Right cardiac atrium (tissue), 5 donors: ENCODE data around the gene THEMIS. TPM values are rescaled to one million over a fixed set of nuclear protein-coding genes. Genes with fewer than 3 reads are reported as not detected.

Experiments used
- ATAC-seq, 2 donors: fragments of 200-7000 bp; cut with Tn5 transposase; one replicate each; pipeline versions ENCODE4 v1.8.0 to v1.9.1; 2020; ENCODE audit warnings: moderate library complexity in 2 of 2, mild to moderate bottlenecking in 1 of 2
- DNase-seq, 3 donors: peaks; one replicate each; pipeline ENCODE4 v3.0.0-alpha.2; 2020
- H3K27ac ChIP-seq: one replicate; pipeline ENCODE4 v1.5.1; 2013; ENCODE audit warnings: mild to moderate bottlenecking, low read length, control low read depth, moderate library complexity
- H3K27me3 ChIP-seq: one replicate; pipeline ENCODE4 v1.6.1; 2013; ENCODE audit not compliant: control insufficient read depth, insufficient read depth
- H3K4me1 ChIP-seq: one replicate; pipeline ENCODE4 v1.6.1; 2013; ENCODE audit warnings: low read length; ENCODE audit not compliant: control insufficient read depth, insufficient read depth
- H3K4me3 ChIP-seq: one replicate; pipeline ENCODE4 v1.5.1; 2013; ENCODE audit warnings: low read length, control low read depth
- H3K9me3 ChIP-seq: one replicate; pipeline ENCODE4 v1.6.1; 2013; ENCODE audit warnings: low read length; ENCODE audit not compliant: control insufficient read depth
- WGBS: extraction: QIAGEN DNeasy Blood & Tissue Kit; methylation state at CpG from one replicate; pipeline ENCODE4 v1.1.7; 2013; 5-methylcytosine and 5-hydroxymethylcytosine counted together
- intact Hi-C, 4 donors: fragments of 100-400 bp; cut with DNase I; formaldehyde crosslinking; loops; one replicate each; pipeline versions ENCODE4 v1.11.0 to v1.14.0; 2022 to 2023
- polyA plus RNA-seq: library from polyadenylated mRNA; stranded (reverse); fragments of 200-250 nt; gene quantifications from one replicate; pipeline ENCODE4 v1.2.3, GENCODE V29; 2013
- total RNA-seq, 4 donors: library from RNA; stranded (reverse); fragmentation: NEBNext Ultra II Directional; extraction: Animal tissue kit (Norgen Biotek cat#: 25700); gene quantifications; one replicate each; pipeline ENCODE4 v1.2.1, GENCODE V29; 2021
- donor health status: healthy with polysubstance abuse.
- donor health status: DM: no; HTN: yes; CAD: no.
- donor health status: DM: no; HTN: no; CAD: no.
- donor health status: DM: no; HTN: yes; CAD: no; lungs with severe emphysema.
- donor health status: DM: yes; HTN: yes; CAD: no.

The THEMIS gene
- total and polyA plus RNA-seq, 5 donors = 0.19 to 0.60 (median 0.36) TPM; not detected in 1

GRCh38 chr6:127857051-127857637 lies 43.7 kb downstream of the THEMIS start:
- WGBS = 64% methylated on average over 1 of the region's 1 CpG
- no peaks in the 10 kb centered on the region for H3K4me1 ChIP-seq
- intact Hi-C loops = no loop called here
- ATAC-seq (no peak), DNase-seq (no peak)
- H3K27me3 ChIP-seq = no peaks in the 10 kb centered on the region
- no peaks in the 10 kb centered on the region for H3K9me3 ChIP-seq
- no peak overlapping the region for H3K4me3 ChIP-seq
- H3K27ac ChIP-seq = no peak overlapping the region

DNA sequence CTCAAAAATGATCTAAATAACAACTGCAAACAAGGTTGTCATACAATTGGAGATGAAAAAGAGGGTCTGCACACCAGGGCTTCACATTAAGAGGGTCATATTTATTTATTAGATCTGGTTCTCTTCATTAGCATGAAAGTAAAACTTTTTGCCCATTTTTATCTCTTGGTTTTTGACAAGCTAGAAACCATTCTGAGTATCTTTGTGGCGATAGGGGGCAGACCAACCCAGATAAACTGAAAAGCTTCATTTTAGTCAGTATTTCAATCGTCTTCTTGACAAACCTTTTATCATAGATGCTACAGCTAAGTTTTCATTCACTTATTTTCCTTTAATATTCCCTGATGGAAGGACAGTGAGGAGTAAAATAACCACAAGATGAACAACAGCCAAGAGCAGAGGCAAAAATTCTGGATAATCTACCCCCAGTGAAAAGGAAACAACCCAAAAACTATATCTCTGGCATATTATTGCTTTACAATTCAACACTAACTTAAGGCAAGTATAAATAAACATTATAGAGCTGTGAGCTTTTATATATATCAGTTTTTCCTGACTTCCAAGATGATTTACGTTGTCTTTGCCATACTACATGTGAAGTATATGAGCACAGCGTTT lies 45.2 kb downstream of the THEMIS start:
- no peaks in the 10 kb centered on the region for H3K9me3 ChIP-seq
- WGBS = 48% methylated on average over 4 of the region's 4 CpGs

GRCh38 chr6:127854009-127854408 lies 46.8 kb downstream of the THEMIS start:
- intact Hi-C loops = no loop called here

More for the DNA sequence above, 45.2 kb downstream of the THEMIS start:
- ATAC-seq (no peak), DNase-seq (no peak)
- intact Hi-C loops = no loop called here
- Histone ChIP-seq H3K4me3 (no peak overlapping the region), H3K27me3 (no peaks in the 10 kb centered on the region), H3K4me1 (no peaks in the 10 kb centered on the region), H3K27ac (no peak overlapping the region)

DNA sequence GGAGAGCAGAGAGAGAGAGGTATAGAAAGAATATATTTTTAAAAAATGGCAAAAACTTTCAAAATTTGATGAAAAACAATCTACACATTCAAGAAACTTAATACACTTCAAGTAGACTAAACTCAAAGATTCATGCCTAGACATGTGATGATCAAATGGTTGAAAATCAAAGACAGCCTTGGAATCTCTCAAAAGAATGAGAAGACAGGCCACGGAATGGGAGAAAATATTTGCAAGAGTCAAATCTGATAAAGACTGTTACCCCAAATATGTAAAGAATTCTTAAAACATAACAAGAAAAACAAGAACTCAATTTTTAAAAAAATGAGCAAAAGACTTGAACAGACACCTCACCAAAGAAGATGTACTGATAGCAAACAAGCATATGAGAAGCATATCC lies 49.7 kb downstream of the THEMIS start:
- WGBS = 74% methylated on average over 1 of the region's 1 CpG
- DNase-seq (no peak), ATAC-seq (no peak)
- H3K4me3 ChIP-seq = no peak overlapping the region
- no peaks in the 10 kb centered on the region for H3K4me1 ChIP-seq
- H3K27me3 ChIP-seq = no peaks in the 10 kb centered on the region
- H3K9me3 ChIP-seq = no peaks in the 10 kb centered on the region
- H3K27ac ChIP-seq = no peak overlapping the region
- intact Hi-C loops = no loop called here

More at GRCh38 chr6:127854009-127854408, 46.8 kb downstream of the THEMIS start:
- WGBS = 94% methylated on average over 1 of the region's 1 CpG
- H3K9me3 ChIP-seq = no peaks in the 10 kb centered on the region
- no peaks in the 10 kb centered on the region for H3K4me1 ChIP-seq
- no peak overlapping the region for H3K4me3 ChIP-seq
- ATAC-seq = no peak
- H3K27me3 ChIP-seq = no peaks in the 10 kb centered on the region
- H3K27ac ChIP-seq = no peak overlapping the region
- no peak for DNase-seq

- DNase-seq (no peak), ATAC-seq (no peak)
- no peak overlapping the region for H3K27ac ChIP-seq
- H3K9me3 ChIP-seq = no peaks in the 10 kb centered on the region
- no peak overlapping the region for H3K4me3 ChIP-seq
- WGBS = 85% methylated on average over 3 of the region's 3 CpGs
- intact Hi-C loops = no loop called here
- H3K27me3 ChIP-seq = no peaks in the 10 kb centered on the region
- no peaks in the 10 kb centered on the region for H3K4me1 ChIP-seq
Observed at GRCh38 chr6:127845242-127845641, 55.6 kb downstream of the THEMIS start.

DNA sequence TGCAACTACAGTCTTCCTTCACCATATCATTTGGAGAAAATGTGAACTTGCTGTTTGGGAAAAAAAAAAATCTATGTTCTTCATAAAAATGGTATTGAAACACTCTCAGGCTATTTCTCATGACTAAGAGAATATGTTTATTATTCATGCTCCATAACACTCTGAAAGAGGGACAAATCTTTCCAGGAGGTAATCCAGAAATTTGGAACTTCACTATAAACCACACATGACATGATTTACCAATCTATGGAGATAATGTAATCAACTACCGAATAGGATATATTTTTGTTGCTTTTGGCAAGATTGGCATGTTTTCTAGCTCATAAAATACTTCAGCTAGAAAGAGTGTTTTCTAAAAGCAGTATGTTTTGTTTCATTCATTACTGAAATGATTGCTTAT lies 56.3 kb downstream of the THEMIS start:
- Histone ChIP-seq H3K4me1 (no peaks in the 10 kb centered on the region), H3K9me3 (no peaks in the 10 kb centered on the region), H3K4me3 (no peak overlapping the region), H3K27ac (no peak overlapping the region), H3K27me3 (no peaks in the 10 kb centered on the region)
- no peak for ATAC-seq
- DNase-seq = no peak
- intact Hi-C loops = no loop called here
- WGBS = 47% methylated on average over 1 of the region's 1 CpG

- intact Hi-C loops = no loop called here
- Histone ChIP-seq H3K27me3 (no peaks in the 10 kb centered on the region), H3K27ac (no peak overlapping the region), H3K4me3 (no peak overlapping the region), H3K4me1 (no peaks in the 10 kb centered on the region), H3K9me3 (no peaks in the 10 kb centered on the region)
- 94% methylated on average over 1 of the region's 1 CpG for WGBS
- DNase-seq (no peak), ATAC-seq (no peak)
Observed at GRCh38 chr6:127843582-127843981, 57.3 kb downstream of the THEMIS start.

- no peaks in the 10 kb centered on the region for H3K9me3 ChIP-seq
- no peaks in the 10 kb centered on the region for H3K27me3 ChIP-seq
- ATAC-seq = no peak
- H3K27ac ChIP-seq = no peak overlapping the region
- DNase-seq = no peak
- intact Hi-C loops = no loop called here
- no peak overlapping the region for H3K4me3 ChIP-seq
- WGBS = 70% methylated on average over 4 of the region's 4 CpGs
- no peaks in the 10 kb centered on the region for H3K4me1 ChIP-seq
Observed at GRCh38 chr6:127842562-127842961, 58.3 kb downstream of the THEMIS start.

DNA sequence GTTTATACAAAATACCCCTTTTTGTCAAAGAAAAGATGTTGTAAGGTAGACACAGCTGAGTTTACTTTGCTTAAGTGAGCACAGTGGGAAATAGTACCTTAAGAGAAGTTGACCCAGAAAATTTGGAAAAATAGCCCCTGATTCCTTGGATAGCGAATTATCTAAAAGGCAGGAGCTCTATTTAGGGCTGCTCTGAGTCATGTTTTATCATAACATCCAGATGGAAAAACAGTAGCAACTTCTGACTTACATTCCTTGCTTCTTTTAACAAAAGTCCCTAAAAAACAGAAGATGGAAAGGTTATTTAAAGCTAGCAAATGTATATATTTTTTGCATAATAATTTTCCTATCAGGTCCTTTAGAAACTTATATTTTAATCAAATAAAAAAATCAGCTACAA lies 59.0 kb downstream of the THEMIS start:
- intact Hi-C loops = no loop called here
- 61% methylated on average over 1 of the region's 1 CpG for WGBS
- H3K27me3 ChIP-seq = no peaks in the 10 kb centered on the region
- H3K27ac ChIP-seq = no peak overlapping the region
- ATAC-seq = no peak
- no peak overlapping the region for H3K4me3 ChIP-seq
- no peak for DNase-seq
- no peaks in the 10 kb centered on the region for H3K9me3 ChIP-seq
- no peaks in the 10 kb centered on the region for H3K4me1 ChIP-seq

GRCh38 chr6:127834136-127834535 lies 66.7 kb downstream of the THEMIS start:
- no peaks in the 10 kb centered on the region for H3K4me1 ChIP-seq
- H3K27ac ChIP-seq = no peak overlapping the region
- ATAC-seq (no peak), DNase-seq (no peak)
- H3K9me3 ChIP-seq = no peaks in the 10 kb centered on the region
- intact Hi-C loops = no loop called here
- no peak overlapping the region for H3K4me3 ChIP-seq
- whole genome bisulfite sequencing = 94% methylated on average over 7 of the region's 7 CpGs
- H3K27me3 ChIP-seq = no peaks in the 10 kb centered on the region

GRCh38 chr6:127833336-127833735 lies 67.5 kb downstream of the THEMIS start:
- DNase-seq = no peak

GRCh38 chr6:127832381-127832780 lies 68.5 kb downstream of the THEMIS start:
- intact Hi-C loops = no loop called here

More at GRCh38 chr6:127833336-127833735, 67.5 kb downstream of the THEMIS start:
- Histone ChIP-seq H3K9me3 (no peaks in the 10 kb centered on the region), H3K4me3 (no peak overlapping the region), H3K27me3 (no peaks in the 10 kb centered on the region), H3K4me1 (no peaks in the 10 kb centered on the region), H3K27ac (no peak overlapping the region)
- intact Hi-C loops = no loop called here
- no peak for ATAC-seq

More at GRCh38 chr6:127832381-127832780, 68.5 kb downstream of the THEMIS start:
- Histone ChIP-seq H3K4me3 (no peak overlapping the region), H3K4me1 (no peaks in the 10 kb centered on the region), H3K9me3 (no peaks in the 10 kb centered on the region), H3K27ac (no peak overlapping the region), H3K27me3 (no peaks in the 10 kb centered on the region)
- WGBS = 29% methylated on average over 1 of the region's 1 CpG
- ATAC-seq = no peak
- DNase-seq = no peak
